Measurements from ENCODE around the gene ASS1. TPM values are rescaled to one million over a fixed set of nuclear protein-coding genes. Genes with fewer than 3 reads are reported as not detected.

Gene ASS1
- total and polyA plus RNA-seq, 2 of the 13 experiments (the other 11 are each of a cell fraction or from before 2014, with no cell fraction given) = 77.6 to 122 TPM

- TF ChIP-seq, protein P1, sequence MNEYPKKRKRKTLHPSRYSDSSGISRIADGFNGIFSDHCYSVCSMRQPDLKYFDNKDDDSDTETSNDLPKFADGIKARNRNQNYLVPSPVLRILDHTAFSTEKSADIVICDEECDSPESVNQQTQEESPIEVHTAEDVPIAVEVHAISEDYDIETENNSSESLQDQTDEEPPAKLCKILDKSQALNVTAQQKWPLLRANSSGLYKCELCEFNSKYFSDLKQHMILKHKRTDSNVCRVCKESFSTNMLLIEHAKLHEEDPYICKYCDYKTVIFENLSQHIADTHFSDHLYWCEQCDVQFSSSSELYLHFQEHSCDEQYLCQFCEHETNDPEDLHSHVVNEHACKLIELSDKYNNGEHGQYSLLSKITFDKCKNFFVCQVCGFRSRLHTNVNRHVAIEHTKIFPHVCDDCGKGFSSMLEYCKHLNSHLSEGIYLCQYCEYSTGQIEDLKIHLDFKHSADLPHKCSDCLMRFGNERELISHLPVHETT (CRISPR knock-in tag; conservative IDR thresholded peaks at IDR 0.05) = no peak
- no peak for TF ChIP-seq RFXAP (CRISPR knock-in tag; IDR thresholded peaks at IDR 0.05; ENCODE audit: borderline replicate concordance)
- no peak for TF ChIP-seq FOXO1 (CRISPR knock-in tag; IDR thresholded peaks at IDR 0.05)
- no peak for TF ChIP-seq GTF2F1 (IDR thresholded peaks at IDR 0.05; ENCODE audit: low read length)
- no peak for TF ChIP-seq HHEX (CRISPR knock-in tag; IDR thresholded peaks at IDR 0.05)
- TF ChIP-seq GABPB1 (CRISPR knock-in tag; IDR thresholded peaks at IDR 0.05) = no peak
- TF ChIP-seq TP53 (CRISPR knock-in tag; conservative IDR thresholded peaks at IDR 0.05) = no peak
- no peak for TF ChIP-seq ZNF567 (CRISPR knock-in tag; IDR thresholded peaks at IDR 0.05; ENCODE audit: borderline replicate concordance)
- no peak for TF ChIP-seq MIER2 (CRISPR knock-in tag; IDR thresholded peaks at IDR 0.05)
Observed at GRCh38 chr9:130402243-130402642, 42.5 kb upstream of the ASS1 start (continued).

- H3K79me2 ChIP-seq (ENCODE audit: insufficient read depth, low read length) = no peaks in the 10 kb centered on the region
- H3K4me2 ChIP-seq (ENCODE audit: low read depth, low read length) = no peak overlapping the region
- no peaks in the 10 kb centered on the region for H3K36me3 ChIP-seq (replicated peaks in 1 of 2; ENCODE audit: control insufficient read depth in 1 of 2, insufficient read depth in 2 of 2, low read length in 2 of 2)
- 25% methylated on average over 14 of the region's 28 CpGs for whole genome bisulfite sequencing (ENCODE audit: low lambda C conversion rate)
- H3K9ac ChIP-seq (ENCODE audit: insufficient read depth, low read depth, low read length) = no peak overlapping the region
- no peaks in the 10 kb centered on the region for H3K4me1 ChIP-seq (ENCODE audit: insufficient read depth, low read length)
- H3K9me3 ChIP-seq (ENCODE audit: low read length) = no peaks in the 10 kb centered on the region
- ChIA-PET POLR2A (no interaction called here), CTCF (ENCODE audit: low intra/inter-chr PET ratio, low total read pairs) (no interaction called here)
- intact Hi-C loops (cut with micrococcal nuclease; ENCODE audit: unreplicated experiment) = no loop called here
- DNase-seq (ENCODE audit: low spot score) (no peak), ATAC-seq (no peak), FAIRE-seq (no peak)
- no TSS peak for BruUV-seq (replicated peaks)
- no peak overlapping the region for H3K27ac ChIP-seq (ENCODE audit: extremely low read length, insufficient read depth, low read length)
- no peak overlapping the region for H2AFZ ChIP-seq (ENCODE audit: low read length)
- in situ Hi-C loops (cut with HindIII; ENCODE audit: extremely low pct_ligation_motif_present, low pct_unique_long_range_greater_than_20kb) = no loop called here
- H3K27me3 ChIP-seq (ENCODE audit: control insufficient read depth in 1 of 2, insufficient read depth in 2 of 2, low read length in 2 of 2) = peaks cover 4 to 26% of the 10 kb centered on the region in 2 experiments; a peak in 2 of 5 replicates
- H4K20me1 ChIP-seq (ENCODE audit: insufficient read depth, low read length) = no peaks in the 10 kb centered on the region
- H3K4me3 ChIP-seq (replicated peaks in 1 of 3; ENCODE audit: insufficient read depth in 1 of 3, low read depth in 2 of 3, low read length in 3 of 3) = no peak overlapping the region
- TF ChIP-seq, protein P2, sequence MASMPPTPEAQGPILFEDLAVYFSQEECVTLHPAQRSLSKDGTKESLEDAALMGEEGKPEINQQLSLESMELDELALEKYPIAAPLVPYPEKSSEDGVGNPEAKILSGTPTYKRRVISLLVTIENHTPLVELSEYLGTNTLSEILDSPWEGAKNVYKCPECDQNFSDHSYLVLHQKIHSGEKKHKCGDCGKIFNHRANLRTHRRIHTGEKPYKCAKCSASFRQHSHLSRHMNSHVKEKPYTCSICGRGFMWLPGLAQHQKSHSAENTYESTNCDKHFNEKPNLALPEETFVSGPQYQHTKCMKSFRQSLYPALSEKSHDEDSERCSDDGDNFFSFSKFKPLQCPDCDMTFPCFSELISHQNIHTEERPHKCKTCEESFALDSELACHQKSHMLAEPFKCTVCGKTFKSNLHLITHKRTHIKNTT (CRISPR knock-in tag; IDR thresholded peaks at IDR 0.05) = no peak
- TF ChIP-seq KLF15 (CRISPR knock-in tag; IDR thresholded peaks at IDR 0.05; ENCODE audit: borderline replicate concordance) (no peak), ZNF660 (CRISPR knock-in tag; IDR thresholded peaks at IDR 0.05; ENCODE audit: borderline replicate concordance, low read depth) (no peak), TFDP2 (CRISPR knock-in tag; IDR thresholded peaks at IDR 0.05) (no peak), ZBTB4 (CRISPR knock-in tag; IDR thresholded peaks at IDR 0.05; ENCODE audit: borderline replicate concordance) (no peak), NCOR1 (IDR thresholded peaks at IDR 0.05; ENCODE audit: borderline replicate concordance, low read length) (no peak), NR2C2 (CRISPR knock-in tag; IDR thresholded peaks at IDR 0.05; ENCODE audit: borderline replicate concordance) (no peak), MAF1 (CRISPR knock-in tag; IDR thresholded peaks at IDR 0.05; ENCODE audit: borderline replicate concordance) (no peak)
Observed at GRCh38 chr9:130402645-130403440, 41.9 kb upstream of the ASS1 start.

Measured in HepG2 (cell line).